SK-N-SH treated with all-trans-retinoic acid at 6 μM for 48 hours (cell line): ENCODE measurements around the gene ARID3B.

ENCODE experiments used
- ATAC-seq: fragments of 200-7000 bp; cut with Tn5 transposase; 3 replicates; pipeline ENCODE4 v1.9.1; 2020; ENCODE audit warnings: mild to moderate bottlenecking, moderate library complexity
- ARNTL ChIP-seq: fragments of 450-650 bp; formaldehyde crosslinking; IDR thresholded peaks from 2 replicates; pipeline ENCODE4 v1.5.0; 2020; ENCODE audit warnings: low read depth, mild to moderate bottlenecking, moderate library complexity, borderline replicate concordance
- BACH2 ChIP-seq: fragments of 250-450 bp; sonication (Bioruptor Pico); IDR thresholded peaks from 2 replicates; pipeline ENCODE4 v1.9.0; 2021; ENCODE audit warnings: mild to moderate bottlenecking, borderline replicate concordance
- CREB5 ChIP-seq: fragments of 250-450 bp; sonication (Bioruptor Pico); IDR thresholded peaks from 2 replicates; pipeline ENCODE4 v1.5.1; 2020; ENCODE audit warnings: low read depth, mild to moderate bottlenecking, moderate library complexity
- CSDC2 ChIP-seq: fragments of 250-450 bp; sonication (Bioruptor Pico); IDR thresholded peaks from 2 replicates; pipeline ENCODE4 v1.5.0; 2020; ENCODE audit warnings: mild to moderate bottlenecking, moderate library complexity
- CSRNP3 ChIP-seq: fragments of 250-450 bp; sonication (Bioruptor Pico); IDR thresholded peaks from 2 replicates; pipeline ENCODE4 v1.5.1; 2021; ENCODE audit warnings: mild to moderate bottlenecking, moderate library complexity
- ESRRG ChIP-seq: fragments of 250-450 bp; sonication (Bioruptor Pico); IDR thresholded peaks from 2 replicates; pipeline ENCODE4 v1.6.1; 2021; ENCODE audit warnings: mild to moderate bottlenecking
- ISL1 ChIP-seq: fragments of 250-450 bp; sonication (Bioruptor Pico); IDR thresholded peaks from 2 replicates; pipeline ENCODE4 v2.1.2; 2022; ENCODE audit warnings: mild to moderate bottlenecking, moderate library complexity
- OSR1 ChIP-seq: fragments of 250-450 bp; sonication (Bioruptor Pico); IDR thresholded peaks from 2 replicates; pipeline ENCODE4 v1.8.0; 2022; ENCODE audit warnings: moderate library complexity, mild to moderate bottlenecking, inconsistent platforms
- PATZ1 ChIP-seq: fragments of 250-450 bp; sonication (Bioruptor Pico); IDR thresholded peaks from 2 replicates; pipeline ENCODE4 v1.8.0; 2020; ENCODE audit warnings: mild to moderate bottlenecking, moderate library complexity, borderline replicate concordance
- POU6F1 ChIP-seq: fragments of 250-450 bp; sonication (Bioruptor Pico); IDR thresholded peaks from 2 replicates; pipeline ENCODE4 v1.8.0; 2021; ENCODE audit warnings: low read depth, mild to moderate bottlenecking, moderate library complexity, borderline replicate concordance
- PPARA ChIP-seq: fragments of 250-450 bp; sonication (Bioruptor Pico); IDR thresholded peaks from 2 replicates; pipeline ENCODE4 v1.5.0; 2020; ENCODE audit warnings: mild to moderate bottlenecking, borderline replicate concordance
- SNAI2 ChIP-seq: fragments of 250-450 bp; sonication (Bioruptor Pico); IDR thresholded peaks from 2 replicates; pipeline ENCODE4 v1.5.0; 2020; ENCODE audit warnings: mild to moderate bottlenecking, moderate library complexity
- TCF4 ChIP-seq: fragments of 250-450 bp; sonication (Bioruptor Pico); IDR thresholded peaks from 2 replicates; pipeline ENCODE4 v1.8.0; 2021; ENCODE audit warnings: mild to moderate bottlenecking, moderate library complexity, borderline replicate concordance
- TOX ChIP-seq: fragments of 250-450 bp; sonication (Bioruptor Pico); IDR thresholded peaks from 2 replicates; pipeline ENCODE4 v1.8.0; 2021; ENCODE audit warnings: mild to moderate bottlenecking, moderate library complexity, borderline replicate concordance
- TSHZ2 ChIP-seq: fragments of 250-450 bp; sonication (Bioruptor Pico); IDR thresholded peaks from 2 replicates; pipeline ENCODE4 v1.5.0; 2020; ENCODE audit warnings: mild to moderate bottlenecking, moderate library complexity
- ZC3H10 ChIP-seq: fragments of 250-450 bp; sonication (Bioruptor Pico); IDR thresholded peaks from 2 replicates; pipeline ENCODE4 v1.5.1; 2021; ENCODE audit warnings: mild to moderate bottlenecking, moderate library complexity
- ZFP3 ChIP-seq: fragments of 250-450 bp; sonication (Bioruptor Pico); IDR thresholded peaks from 2 replicates; pipeline ENCODE4 v1.5.0; 2020; ENCODE audit warnings: mild to moderate bottlenecking, moderate library complexity
- ZFP30 ChIP-seq: fragments of 450-650 bp; formaldehyde crosslinking; IDR thresholded peaks from 2 replicates; pipeline ENCODE4 v1.5.0; 2022; ENCODE audit warnings: mild to moderate bottlenecking, moderate library complexity
- ZNF565 ChIP-seq: fragments of 450-650 bp; formaldehyde crosslinking; conservative IDR thresholded peaks from 2 replicates; pipeline ENCODE4 v1.5.0; 2020; ENCODE audit warnings: low read depth, mild to moderate bottlenecking, moderate library complexity
- ZNF70 ChIP-seq: fragments of 450-650 bp; formaldehyde crosslinking; IDR thresholded peaks from 2 replicates; pipeline ENCODE4 v1.5.0; 2020; ENCODE audit warnings: mild to moderate bottlenecking, moderate library complexity
- ZNF8 ChIP-seq: fragments of 450-650 bp; formaldehyde crosslinking; IDR thresholded peaks from 2 replicates; pipeline ENCODE4 v1.5.0; 2020; ENCODE audit warnings: mild to moderate bottlenecking, moderate library complexity

Gene ARID3B

GRCh38 chr15:74517096-74517495 lies 23.9 kb upstream of the ARID3B start:
- TF ChIP-seq ZC3H10 (CRISPR knock-in tag): no peak
- ATAC-seq: no peak

GRCh38 chr15:74519311-74519710 lies 21.7 kb upstream of the ARID3B start:
- no peak for TF ChIP-seq ZNF8 (CRISPR knock-in tag)
- TF ChIP-seq ZC3H10 (CRISPR knock-in tag): no peak
- no peak for TF ChIP-seq ZNF565 (CRISPR knock-in tag)
- TF ChIP-seq OSR1 (CRISPR knock-in tag): no peak
- no peak for TF ChIP-seq SNAI2 (CRISPR knock-in tag)
- no peak for TF ChIP-seq PPARA (CRISPR knock-in tag)
- TF ChIP-seq ESRRG (CRISPR knock-in tag): no peak
- TF ChIP-seq CSRNP3 (CRISPR knock-in tag): no peak
- no peak for TF ChIP-seq ISL1 (CRISPR knock-in tag)
- TF ChIP-seq ZNF70: no peak
- TF ChIP-seq ZFP3 (CRISPR knock-in tag): no peak
- TF ChIP-seq BACH2 (CRISPR knock-in tag): no peak
- TF ChIP-seq CREB5 (CRISPR knock-in tag): no peak
- no peak for TF ChIP-seq TCF4 (CRISPR knock-in tag)
- TF ChIP-seq PATZ1 (CRISPR knock-in tag): no peak
- no peak for TF ChIP-seq TOX (CRISPR knock-in tag)
- TF ChIP-seq CSDC2 (CRISPR knock-in tag): no peak
- TF ChIP-seq ZFP30 (CRISPR knock-in tag): no peak
- no peak for ATAC-seq

GRCh38 chr15:74520407-74520806 lies 20.6 kb upstream of the ARID3B start:
- ATAC-seq: no peak
- TF ChIP-seq TCF4 (CRISPR knock-in tag) (no peak), SNAI2 (CRISPR knock-in tag) (no peak), CSDC2 (CRISPR knock-in tag) (no peak), CSRNP3 (CRISPR knock-in tag) (no peak), ZC3H10 (CRISPR knock-in tag) (no peak), ARNTL (CRISPR knock-in tag) (no peak)
- TF ChIP-seq, all 23 proteins: peak for 0

GRCh38 chr15:74523982-74524381 lies 17.0 kb upstream of the ARID3B start:
- TF ChIP-seq POU6F1: no peak
- no peak for TF ChIP-seq OSR1 (CRISPR knock-in tag)
- no peak for TF ChIP-seq PPARA (CRISPR knock-in tag)
- TF ChIP-seq PATZ1 (CRISPR knock-in tag): no peak
- TF ChIP-seq TSHZ2: no peak
- no peak for TF ChIP-seq ESRRG (CRISPR knock-in tag)
- no peak for TF ChIP-seq ZNF8 (CRISPR knock-in tag)
- no peak for TF ChIP-seq ZNF565 (CRISPR knock-in tag)
- TF ChIP-seq, all 23 proteins: peak for 0
- no peak for ATAC-seq
